MV-4-11 (cell line): Measurements from ENCODE around the gene LARP4.
A peak's percentile ranks its signal among the peaks of the same experiment; 100 is the strongest.

Source experiments
- DNase-seq: peaks from one replicate; lab custom pipeline; 2025; lab: John Stamatoyannopoulos, UW

Gene LARP4

GRCh38 chr12:50525422-50525821 lies 124.7 kb downstream of the LARP4 start:
- DNase-seq, result no peak

GRCh38 chr12:50527359-50527726 lies 126.7 kb downstream of the LARP4 start:
- DNase-seq, result no peak

GRCh38 chr12:50528800-50529199 lies 128.1 kb downstream of the LARP4 start:
- DNase-seq, result no peak

DNA sequence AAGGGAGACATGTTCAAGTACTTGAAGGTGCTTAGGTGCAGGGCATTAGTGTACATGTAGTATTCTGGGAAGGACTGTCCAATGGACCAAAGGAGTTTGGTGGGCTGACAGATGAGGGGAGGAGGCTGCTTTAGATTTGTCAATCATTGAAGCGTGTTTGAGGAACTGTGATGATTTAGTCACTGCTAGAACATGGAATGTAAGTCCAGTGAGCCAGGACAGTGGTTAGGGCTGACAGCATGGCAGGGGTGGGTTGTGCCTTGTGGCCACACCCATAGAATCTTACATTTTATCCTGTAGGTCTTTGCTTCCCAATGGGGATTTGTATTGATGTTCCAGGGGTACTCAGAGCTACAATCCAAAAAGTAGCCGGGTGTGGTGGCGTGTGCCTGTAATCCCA lies 128.7 kb downstream of the LARP4 start:
- peak; percentile 30 for DNase-seq
